NT2/D1 (cell line): ENCODE measurements around the gene NCAPD3.

Source experiments
- YY1 ChIP-seq: IDR thresholded peaks from 2 replicates; pipeline ENCODE4 v1.6.1; 2011; ENCODE audit not compliant: insufficient read length, insufficient read depth
- ZNF274 ChIP-seq: IDR thresholded peaks from 2 replicates; pipeline ENCODE4 v1.6.1; 2011; ENCODE audit warnings: mild to moderate bottlenecking, low read depth, low read length

GRCh38 chr11:134250675-134251074 lies 26.9 kb upstream of the NCAPD3 start:
- TF ChIP-seq YY1 = no peak
- no peak for TF ChIP-seq ZNF274
